Caki2 (cell line): ENCODE data around the gene TTBK1. TPM values are rescaled to one million over a fixed set of nuclear protein-coding genes. Genes with fewer than 3 reads are reported as not detected.

Source experiments
- DNase-seq: peaks from one replicate; pipeline ENCODE4 v3.0.0-alpha.2; 2015; ENCODE audit warnings: low read depth
- in situ Hi-C: cut with HindIII; loops from 2 replicates; pipeline ENCODE4 v1.10.0; 2016; ENCODE audit warnings: low sequenced_read_pairs, low pct_unique_long_range_greater_than_20kb, mixed read lengths
- total RNA-seq: library from RNA; depleted of rRNA; stranded (reverse); fragments of >200 nt; shearing (Covaris generic); gene quantifications from 2 replicates; pipeline ENCODE4 v1.2.3, GENCODE V29; 2014; ENCODE audit warnings: low replicate concordance

TTBK1 gene
- total RNA-seq, 1 experiment from 2014 or later: not detected

DNA sequence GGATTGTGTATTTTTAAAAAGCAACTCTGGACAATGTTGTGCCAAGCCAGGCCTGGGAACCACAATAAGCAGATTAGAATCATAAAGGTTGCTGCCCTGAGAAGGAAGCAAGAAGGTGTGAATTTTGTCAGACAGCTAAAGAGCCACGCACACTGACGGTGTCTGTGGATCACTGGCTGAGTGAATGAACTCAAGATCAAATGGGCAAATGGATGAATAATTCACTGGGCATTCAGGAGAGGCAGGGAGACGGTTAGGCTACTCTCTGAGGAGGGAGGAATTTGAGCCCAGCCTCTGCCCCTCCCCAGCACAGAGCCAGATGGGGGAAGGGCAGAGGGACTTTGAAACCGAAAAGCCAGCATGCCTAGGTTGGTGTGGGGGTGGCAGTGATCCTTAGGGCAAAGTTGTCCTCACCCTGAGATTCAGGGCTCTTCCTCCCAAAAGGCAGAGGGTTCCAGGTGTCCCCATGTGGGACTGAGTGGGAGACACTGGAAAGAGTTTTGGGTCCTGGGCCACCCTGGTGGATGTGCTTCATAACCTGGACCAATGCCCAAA is 35.3 kb downstream of the TTBK1 start:
- in situ Hi-C loops: no loop called here

DNA sequence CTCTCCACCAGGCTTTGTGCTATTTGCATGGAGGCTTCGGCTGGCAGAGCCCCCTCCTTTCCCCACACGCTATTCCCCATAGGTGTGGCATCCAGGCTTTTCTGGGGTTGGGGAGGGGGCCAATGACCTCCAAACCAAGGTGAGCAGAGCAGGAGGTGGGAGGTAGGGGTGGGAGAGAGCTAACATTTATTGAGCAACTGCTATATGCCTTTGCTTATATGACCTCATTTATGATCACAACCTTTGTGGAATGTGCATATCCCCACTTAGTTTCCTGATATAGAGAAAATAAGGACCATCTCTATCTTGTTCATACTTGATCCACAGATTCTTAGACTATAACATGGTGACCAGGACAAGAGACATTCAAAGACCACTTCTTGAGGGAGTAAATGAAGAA is 37.0 kb downstream of the TTBK1 start:
- in situ Hi-C loops: no loop called here
- no peak for DNase-seq

More for the DNA sequence above, 35.3 kb downstream of the TTBK1 start:
- peak; percentile 55 for DNase-seq

DNA sequence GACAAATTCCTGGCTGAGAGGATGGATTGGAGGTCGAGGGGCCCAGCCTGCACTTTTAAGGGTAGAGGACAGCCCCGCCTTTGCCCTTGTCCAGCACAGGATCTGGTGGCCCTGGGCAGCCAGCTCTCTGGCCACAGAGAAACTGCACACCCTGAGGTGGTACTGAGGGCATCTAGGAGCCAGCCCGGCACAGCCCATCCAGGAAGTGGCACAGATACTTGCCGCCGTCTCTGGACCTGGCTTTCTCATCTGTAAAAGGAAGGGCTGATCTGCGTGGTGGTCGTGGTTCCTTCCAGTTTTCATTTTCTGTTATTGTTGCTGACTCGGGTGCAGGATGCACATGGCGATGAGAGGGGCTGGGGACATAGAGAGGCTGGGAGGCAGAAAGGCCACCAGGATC is 38.8 kb downstream of the TTBK1 start:
- in situ Hi-C loops: no loop called here
- no peak for DNase-seq

DNA sequence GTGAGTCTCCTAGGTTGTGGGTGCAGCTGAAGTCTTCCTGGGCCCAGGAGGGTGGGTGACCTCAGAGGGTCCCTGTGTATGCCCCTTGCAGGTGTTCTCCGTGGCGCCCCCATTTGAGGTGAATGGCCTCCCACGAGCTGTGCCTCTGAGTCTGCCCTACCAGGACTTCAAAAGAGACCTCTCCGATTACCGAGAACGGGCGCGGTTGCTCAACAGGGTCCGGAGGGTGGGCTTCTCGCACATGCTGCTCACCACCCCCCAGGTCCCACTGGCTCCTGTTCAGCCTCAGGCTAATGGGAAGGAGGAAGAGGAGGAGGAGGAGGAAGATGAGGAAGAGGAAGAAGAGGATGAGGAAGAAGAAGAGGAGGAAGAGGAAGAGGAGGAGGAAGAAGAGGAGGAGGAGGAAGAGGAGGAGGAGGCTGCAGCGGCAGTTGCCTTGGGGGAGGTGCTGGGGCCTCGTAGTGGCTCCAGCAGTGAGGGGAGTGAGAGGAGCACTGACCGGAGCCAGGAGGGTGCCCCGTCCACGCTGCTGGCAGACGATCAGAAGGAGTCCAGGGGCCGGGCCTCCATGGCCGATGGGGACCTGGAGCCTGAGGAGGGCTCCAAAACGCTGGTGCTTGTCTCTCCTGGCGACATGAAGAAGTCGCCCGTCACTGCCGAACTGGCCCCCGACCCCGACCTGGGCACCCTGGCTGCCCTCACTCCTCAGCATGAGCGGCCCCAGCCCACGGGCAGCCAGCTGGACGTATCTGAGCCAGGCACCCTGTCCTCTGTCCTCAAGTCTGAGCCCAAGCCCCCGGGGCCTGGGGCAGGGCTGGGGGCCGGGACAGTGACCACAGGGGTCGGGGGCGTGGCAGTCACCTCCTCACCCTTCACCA is 39.6 kb downstream of the TTBK1 start:
- DNase-seq: no peak
- in situ Hi-C loops: no loop called here

DNA sequence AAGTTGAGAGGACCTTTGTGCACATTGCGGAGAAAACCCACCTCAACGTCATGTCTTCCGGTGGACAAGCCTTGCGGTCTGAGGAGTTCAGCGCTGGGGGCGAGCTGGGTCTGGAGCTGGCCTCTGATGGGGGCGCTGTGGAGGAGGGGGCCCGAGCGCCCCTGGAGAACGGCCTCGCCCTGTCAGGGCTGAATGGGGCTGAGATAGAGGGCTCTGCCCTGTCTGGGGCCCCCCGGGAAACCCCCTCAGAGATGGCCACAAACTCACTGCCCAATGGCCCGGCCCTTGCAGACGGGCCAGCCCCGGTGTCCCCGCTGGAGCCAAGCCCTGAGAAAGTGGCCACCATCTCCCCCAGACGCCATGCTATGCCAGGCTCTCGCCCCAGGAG is 40.2 kb downstream of the TTBK1 start:
- in situ Hi-C loops: no loop called here
- no peak for DNase-seq

DNA sequence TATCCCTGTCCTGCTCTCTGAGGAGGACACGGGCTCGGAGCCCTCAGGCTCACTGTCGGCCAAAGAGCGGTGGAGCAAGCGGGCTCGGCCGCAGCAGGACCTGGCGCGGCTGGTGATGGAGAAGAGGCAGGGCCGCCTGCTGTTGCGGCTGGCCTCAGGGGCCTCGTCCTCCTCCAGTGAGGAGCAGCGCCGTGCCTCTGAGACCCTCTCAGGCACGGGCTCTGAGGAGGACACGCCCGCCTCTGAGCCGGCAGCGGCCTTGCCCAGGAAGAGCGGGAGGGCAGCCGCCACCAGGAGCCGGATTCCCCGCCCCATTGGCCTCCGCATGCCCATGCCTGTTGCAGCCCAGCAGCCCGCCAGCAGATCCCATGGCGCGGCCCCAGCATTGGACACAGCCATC is 40.6 kb downstream of the TTBK1 start:
- in situ Hi-C loops: no loop called here
- no peak for DNase-seq

DNA sequence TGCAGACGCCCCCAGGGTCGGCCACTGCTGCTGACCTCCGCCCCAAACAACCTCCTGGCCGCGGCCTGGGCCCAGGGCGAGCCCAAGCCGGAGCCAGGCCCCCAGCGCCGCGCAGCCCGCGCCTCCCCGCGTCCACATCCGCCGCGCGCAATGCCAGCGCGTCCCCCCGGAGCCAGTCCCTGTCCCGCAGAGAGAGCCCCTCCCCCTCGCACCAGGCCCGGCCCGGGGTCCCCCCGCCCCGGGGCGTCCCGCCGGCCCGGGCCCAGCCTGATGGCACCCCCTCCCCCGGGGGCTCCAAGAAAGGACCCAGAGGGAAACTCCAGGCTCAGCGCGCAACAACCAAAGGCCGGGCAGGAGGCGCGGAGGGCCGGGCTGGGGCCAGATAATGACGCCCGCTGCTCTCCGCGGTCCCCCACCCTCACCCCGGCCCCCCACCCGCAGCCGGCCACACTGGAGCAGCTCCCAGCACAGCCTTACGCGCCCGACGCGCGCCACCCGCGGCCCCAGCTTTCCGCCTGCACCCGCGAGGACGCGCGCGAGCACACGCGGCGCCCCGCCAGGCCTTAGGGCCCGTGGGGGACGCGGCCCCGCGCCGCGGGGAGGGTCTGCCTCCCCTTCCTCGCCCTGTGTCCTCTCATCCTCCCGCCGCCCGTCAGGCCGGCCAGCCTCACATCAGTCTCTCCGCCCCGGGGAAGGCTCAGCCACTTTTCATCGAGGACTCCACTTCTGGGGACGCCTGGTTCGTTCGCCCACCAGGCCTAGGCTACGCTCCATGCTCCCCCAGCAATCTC is 41.9 kb downstream of the TTBK1 start:
- no peak for DNase-seq
- in situ Hi-C loops: no loop called here

DNA sequence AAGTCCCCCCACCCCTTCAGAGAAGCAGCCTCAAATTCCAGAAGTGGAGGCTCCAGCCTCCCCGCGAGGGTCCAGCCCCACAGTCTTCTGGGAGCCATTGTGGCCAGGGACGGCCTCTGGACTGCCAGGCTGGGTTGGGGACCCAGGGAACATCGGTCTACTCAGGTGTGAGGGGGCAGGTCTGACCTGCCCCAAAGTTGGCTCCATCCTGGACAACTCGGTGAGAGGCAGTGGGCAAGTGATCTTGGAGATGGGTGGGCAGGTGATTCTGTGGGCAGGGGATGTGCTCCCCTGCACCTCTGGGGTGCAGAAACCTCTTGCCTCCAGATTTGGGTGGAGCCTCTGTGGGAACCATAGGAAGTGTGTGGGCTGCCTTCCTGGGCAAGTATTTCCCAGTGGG is 42.6 kb downstream of the TTBK1 start:
- DNase-seq: no peak
- in situ Hi-C loops: no loop called here

DNA sequence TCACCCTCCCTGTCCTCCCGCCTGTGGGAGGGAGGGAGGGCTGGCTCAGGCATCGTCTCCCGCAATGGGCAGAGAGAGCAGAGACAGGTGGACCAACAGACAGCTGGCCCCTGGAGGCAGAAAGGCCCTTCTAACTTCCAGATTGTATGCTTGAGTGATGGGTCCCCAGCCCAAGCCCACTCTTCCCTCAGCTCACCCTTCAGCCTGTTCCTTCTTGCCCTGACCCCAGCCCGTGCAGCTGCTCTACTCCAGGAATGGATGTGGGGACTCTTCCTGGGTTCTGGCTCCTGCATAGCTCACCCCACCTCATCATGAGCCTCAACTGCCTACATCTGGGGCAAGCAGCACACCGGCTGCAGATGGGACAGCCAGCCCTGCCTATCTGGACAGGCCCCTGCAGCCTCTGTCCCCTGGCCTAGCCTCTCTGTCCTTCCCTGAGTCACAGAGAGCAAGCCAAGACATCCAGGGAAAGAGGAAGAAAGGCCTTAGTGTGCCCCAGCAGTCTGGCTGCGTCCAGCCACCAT is 43.2 kb downstream of the TTBK1 start:
- in situ Hi-C loops: no loop called here
- DNase-seq: no peak

DNA sequence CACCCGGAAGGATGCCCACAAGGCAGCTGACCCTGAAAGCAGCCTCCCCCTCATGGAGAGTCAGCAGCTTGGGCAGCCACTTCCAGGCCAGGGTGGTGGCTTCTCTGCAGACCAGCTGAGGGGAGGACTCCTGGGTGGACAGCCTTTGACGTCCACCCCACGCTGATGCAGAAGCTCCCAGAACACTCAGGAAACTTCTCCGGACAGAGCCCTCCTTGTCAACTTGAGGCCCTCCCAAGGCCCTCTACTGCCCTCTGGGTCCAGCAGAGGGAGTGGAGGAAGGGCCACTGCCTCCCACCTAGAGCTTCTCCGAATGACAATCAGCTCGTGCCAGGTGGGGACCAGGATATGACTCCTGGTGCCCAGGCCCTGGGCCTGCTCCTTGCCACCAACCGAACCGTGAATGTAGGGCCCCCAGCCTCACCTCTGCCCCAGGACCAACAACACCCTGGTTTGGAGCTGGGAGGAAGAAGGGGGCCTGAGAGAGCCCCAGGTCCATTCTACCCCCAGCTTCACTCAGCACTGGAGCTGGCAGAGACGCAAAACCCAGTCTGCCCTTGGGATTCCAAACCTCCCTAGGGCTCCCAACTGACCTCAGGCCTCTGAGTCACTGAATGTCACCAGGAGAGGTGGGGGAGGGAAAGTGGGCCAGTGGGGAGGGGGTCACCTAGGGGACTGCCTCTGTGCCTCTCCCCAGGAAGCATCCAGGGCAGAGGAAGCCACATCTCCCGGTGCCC is 43.9 kb downstream of the TTBK1 start:
- no peak for DNase-seq
- in situ Hi-C loops: no loop called here

DNA sequence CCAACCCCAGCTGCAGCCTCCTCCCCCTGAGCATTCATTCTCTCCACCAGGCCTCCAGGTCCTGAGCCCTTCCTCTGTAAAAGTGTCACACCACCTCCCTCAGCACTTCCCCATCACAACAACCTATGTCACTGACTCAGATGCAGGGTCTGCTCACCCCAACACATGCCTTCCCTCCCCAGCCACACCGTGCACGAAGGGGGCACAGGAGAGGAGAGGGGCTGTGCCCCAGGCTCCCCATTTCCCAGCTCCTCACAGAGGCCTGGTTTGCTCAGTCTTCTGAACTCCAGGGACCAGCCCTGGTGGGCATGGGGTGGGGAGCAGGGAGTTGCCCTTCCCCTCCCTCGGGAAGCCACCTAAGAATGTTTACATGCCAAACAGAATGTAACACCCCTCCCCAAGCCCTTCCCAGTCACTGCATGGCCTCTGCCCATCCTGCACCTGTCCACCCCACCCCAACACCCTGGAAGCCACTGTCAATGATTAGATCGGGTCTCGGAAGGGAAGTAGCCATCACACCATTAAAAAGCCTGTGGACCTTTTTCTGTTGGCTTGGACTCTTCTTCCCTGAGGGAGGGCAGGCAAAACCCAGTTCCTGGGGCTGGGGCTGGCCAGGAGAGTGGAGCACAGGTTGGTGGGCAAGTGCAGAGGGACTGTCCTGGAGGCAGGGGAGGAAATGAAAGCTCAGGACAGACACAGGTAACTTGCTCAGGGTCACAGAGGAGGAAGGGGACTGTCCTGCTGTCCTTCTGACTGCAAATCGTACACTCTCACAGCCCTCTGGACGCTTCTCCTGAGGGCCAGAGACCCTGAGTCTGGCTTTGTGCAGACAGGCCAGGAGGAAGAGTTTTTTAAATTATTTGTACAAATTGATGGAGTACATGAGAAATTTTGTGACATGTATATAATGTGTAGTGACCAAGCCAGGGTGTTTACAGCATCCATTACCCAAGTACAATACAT is 44.7 kb downstream of the TTBK1 start:
- in situ Hi-C loops: no loop called here
- DNase-seq: no peak

DNA sequence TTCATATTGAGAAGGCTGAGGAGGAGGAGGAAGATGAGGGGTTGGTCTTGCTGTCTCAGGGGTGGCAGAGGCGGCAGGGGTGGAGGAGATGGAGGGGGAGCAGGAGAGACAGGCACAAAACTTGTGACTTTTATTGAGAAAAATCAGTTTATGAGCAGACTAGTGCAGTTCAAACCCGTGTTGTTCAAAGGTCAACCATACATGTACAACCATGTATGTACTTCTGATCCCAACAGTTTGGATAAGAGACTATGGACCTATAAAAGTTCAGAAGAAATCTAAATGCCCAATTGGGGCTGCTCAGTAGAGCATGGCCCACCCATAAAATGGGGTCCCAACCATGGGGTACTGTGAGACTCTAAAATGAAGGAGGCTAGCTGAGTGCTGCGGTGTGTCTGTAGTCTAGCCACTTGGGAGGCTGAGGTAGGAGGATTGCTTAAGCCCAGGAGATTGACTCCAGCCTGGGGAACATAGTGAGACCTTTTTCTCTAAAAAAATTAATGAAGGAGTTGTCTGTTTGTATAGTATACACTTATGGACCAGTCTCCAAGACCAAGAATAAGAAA is 47.1 kb downstream of the TTBK1 start:
- DNase-seq: no peak
- in situ Hi-C loops: no loop called here

DNA sequence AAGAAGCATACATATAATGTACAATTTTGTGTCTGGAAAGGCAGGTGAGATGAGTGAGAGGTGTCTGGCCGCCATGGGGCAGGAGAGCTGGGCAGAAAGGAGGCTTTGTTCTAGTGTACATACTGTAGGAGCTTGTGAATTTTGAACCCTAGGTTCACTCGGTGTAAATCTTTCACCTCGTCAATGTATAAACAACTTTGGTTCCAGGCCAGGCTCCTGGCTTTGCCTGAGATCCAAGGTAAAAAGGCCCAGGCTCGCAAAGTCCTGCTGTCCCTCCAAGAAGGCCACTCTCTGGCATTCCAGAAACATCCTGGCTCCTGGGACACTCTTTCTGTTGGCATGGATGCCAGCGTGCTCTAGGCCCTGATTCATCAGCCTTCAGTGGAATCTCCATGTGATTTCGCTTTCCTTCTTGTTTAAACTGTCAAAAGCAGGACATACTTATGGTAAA is 47.6 kb downstream of the TTBK1 start:
- DNase-seq: no peak
- in situ Hi-C loops: no loop called here

DNA sequence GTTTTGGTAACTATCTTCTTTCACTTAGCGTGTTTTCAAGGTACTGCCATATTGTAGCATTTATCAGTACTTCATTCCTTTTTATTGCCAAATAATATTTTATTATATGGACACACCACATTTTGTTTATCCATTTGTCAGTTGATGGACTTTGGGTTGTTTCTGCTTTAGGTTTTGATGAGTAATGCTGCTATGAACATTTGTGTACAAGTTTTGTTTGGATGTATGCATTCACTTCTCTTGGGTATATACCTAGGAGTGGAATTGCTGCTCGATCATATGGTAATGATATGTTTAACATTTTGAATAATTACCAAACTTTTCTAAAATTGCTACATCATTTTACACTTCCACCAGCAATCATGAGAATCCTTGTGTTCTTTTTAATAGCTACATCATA is 48.4 kb downstream of the TTBK1 start:
- in situ Hi-C loops: no loop called here
- no peak for DNase-seq

DNA sequence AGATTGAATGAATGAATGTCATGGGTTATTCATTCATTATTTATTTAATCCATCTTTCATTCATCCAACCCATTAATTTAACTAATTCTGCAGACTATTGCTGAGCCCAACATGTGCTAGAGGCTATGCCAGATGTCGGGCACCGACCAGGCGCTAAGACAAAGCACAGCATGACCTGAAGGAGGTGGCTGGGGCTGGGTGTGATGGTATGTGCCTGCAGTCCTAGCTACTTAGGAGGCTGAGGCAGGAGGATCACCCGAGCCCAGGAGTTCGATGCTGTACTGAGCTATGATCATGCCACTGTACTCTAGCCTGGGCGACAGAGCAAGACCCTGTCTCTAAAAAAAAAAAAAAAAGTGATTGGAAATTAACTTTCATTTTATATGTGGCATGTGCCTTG is 49.1 kb downstream of the TTBK1 start:
- no peak for DNase-seq
- in situ Hi-C loops: no loop called here

DNA sequence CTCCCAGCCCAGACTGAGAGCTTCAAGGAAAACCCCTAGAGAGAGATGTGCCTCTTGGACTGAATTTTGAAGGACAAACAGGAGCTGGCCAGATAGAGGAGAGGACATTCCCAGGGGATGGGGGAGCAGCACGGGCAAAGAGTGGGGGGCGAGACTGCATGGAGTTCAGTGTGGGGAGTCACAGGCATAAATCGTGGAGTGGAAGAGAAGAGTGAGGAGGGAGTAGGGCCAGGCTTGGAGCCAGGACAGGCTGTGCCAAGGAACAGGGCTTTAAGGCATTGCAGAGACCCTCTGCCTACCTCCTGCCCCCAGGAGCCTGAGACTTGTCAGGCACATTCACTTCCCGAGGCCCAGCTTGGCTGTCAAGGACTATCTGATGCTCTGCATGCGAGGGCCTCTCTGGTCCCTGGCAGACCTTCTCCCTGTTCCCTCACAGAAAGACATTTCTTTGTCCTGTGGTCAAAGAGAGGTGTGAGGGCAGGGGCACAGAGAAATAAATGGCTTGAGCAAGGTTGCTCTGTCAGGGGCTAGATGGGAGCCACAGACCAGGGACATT is 49.6 kb downstream of the TTBK1 start:
- in situ Hi-C loops: no loop called here
- no peak for DNase-seq

DNA sequence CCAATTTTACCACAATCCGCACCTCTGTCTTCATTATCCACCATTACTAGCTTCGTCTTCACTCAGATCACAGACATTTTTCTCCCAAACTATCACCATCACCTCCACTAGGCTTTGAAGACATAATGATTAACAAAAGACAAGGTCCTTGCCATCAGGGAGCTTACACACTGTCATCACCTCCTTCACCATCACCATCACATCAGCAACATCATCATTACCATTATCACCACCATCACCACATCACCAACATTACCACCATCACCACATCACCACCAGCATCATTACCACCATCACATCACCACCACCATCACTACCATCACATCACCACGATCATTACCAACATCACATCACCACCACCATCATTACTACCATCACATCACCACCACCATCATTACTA is 50.4 kb downstream of the TTBK1 start:
- in situ Hi-C loops: no loop called here
- DNase-seq: no peak
